ENCODE measurements around the gene SOX6. TPM values are rescaled to one million over a fixed set of nuclear protein-coding genes. Genes with fewer than 3 reads are reported as not detected.

Gene SOX6
- total and polyA plus RNA-seq, 2 of the 13 experiments (the other 11 are each of a cell fraction or from before 2014, with no cell fraction given), result 2.6 to 11.2 TPM

DNA sequence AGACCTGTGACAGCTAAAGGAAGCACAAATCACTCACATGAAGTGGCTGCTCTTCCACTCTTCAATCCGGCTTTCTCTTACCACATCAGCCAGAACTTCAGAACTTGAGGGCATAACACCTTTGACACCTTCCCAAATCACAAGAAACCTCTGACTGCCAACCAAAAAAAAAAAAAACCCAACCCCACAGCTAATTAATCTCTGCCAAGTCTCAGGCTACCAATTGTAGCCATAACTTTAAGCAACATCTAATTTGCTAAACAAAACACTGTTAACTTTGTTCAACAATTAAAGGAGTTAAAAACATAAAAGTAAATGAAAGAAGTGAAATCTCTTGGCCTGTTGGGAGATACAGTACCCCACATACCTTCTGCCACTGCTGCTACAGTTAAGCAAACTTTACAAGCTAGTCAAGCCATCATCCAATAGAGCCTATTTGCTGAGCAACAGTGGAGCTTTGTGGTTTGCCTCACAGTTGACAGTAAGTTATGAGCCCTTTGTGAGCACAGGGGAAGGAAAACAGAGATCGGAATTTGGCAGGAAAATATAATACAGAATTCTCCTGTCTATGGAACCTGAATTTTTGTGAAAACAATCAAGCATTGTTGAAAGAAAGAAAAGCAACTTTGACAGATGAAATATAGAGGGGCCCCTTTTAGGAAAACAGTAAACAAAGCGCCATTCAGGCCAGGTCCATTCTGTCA, at the start of gene SOX6 (continued):
- TF ChIP-seq, protein P1, sequence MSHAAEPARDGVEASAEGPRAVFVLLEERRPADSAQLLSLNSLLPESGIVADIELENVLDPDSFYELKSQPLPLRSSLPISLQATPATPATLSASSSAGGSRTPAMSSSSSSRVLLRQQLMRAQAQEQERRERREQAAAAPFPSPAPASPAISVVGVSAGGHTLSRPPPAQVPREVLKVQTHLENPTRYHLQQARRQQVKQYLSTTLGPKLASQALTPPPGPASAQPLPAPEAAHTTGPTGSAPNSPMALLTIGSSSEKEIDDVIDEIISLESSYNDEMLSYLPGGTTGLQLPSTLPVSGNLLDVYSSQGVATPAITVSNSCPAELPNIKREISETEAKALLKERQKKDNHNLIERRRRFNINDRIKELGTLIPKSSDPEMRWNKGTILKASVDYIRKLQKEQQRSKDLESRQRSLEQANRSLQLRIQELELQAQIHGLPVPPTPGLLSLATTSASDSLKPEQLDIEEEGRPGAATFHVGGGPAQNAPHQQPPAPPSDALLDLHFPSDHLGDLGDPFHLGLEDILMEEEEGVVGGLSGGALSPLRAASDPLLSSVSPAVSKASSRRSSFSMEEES (CRISPR knock-in tag; IDR thresholded peaks at IDR 0.05), result no peak
- TF ChIP-seq ZFP62 (CRISPR knock-in tag; IDR thresholded peaks at IDR 0.05) (no peak), KMT2B (CRISPR knock-in tag; IDR thresholded peaks at IDR 0.05) (no peak), HES4 (CRISPR knock-in tag; IDR thresholded peaks at IDR 0.05; ENCODE audit: borderline replicate concordance) (no peak), U2AF1 (optimal IDR thresholded peaks at IDR 0.05; ENCODE audit: low read depth, low read length) (no peak), SP4 (CRISPR knock-in tag; IDR thresholded peaks at IDR 0.05) (no peak), MLLT10 (CRISPR knock-in tag; IDR thresholded peaks at IDR 0.05) (no peak), KAT2B (IDR thresholded peaks at IDR 0.05; ENCODE audit: borderline replicate concordance, low read depth, low read length) (no peak), ZNF569 (CRISPR knock-in tag; IDR thresholded peaks at IDR 0.05; ENCODE audit: borderline replicate concordance) (no peak), ZSCAN5A (CRISPR knock-in tag; IDR thresholded peaks at IDR 0.05; ENCODE audit: borderline replicate concordance) (no peak), ZNF597 (CRISPR knock-in tag; IDR thresholded peaks at IDR 0.05) (no peak), ZSCAN31 (CRISPR knock-in tag; IDR thresholded peaks at IDR 0.05; ENCODE audit: low read depth) (no peak), HOXA3 (CRISPR knock-in tag; IDR thresholded peaks at IDR 0.05) (no peak), ZNF264 (CRISPR knock-in tag; IDR thresholded peaks at IDR 0.05) (no peak), CHD2 (IDR thresholded peaks at IDR 0.05; ENCODE audit: low read depth, low read length) (no peak), NR1H2 (CRISPR knock-in tag; IDR thresholded peaks at IDR 0.05; ENCODE audit: borderline replicate concordance, low read depth) (no peak)
- TF ChIP-seq, protein P2, sequence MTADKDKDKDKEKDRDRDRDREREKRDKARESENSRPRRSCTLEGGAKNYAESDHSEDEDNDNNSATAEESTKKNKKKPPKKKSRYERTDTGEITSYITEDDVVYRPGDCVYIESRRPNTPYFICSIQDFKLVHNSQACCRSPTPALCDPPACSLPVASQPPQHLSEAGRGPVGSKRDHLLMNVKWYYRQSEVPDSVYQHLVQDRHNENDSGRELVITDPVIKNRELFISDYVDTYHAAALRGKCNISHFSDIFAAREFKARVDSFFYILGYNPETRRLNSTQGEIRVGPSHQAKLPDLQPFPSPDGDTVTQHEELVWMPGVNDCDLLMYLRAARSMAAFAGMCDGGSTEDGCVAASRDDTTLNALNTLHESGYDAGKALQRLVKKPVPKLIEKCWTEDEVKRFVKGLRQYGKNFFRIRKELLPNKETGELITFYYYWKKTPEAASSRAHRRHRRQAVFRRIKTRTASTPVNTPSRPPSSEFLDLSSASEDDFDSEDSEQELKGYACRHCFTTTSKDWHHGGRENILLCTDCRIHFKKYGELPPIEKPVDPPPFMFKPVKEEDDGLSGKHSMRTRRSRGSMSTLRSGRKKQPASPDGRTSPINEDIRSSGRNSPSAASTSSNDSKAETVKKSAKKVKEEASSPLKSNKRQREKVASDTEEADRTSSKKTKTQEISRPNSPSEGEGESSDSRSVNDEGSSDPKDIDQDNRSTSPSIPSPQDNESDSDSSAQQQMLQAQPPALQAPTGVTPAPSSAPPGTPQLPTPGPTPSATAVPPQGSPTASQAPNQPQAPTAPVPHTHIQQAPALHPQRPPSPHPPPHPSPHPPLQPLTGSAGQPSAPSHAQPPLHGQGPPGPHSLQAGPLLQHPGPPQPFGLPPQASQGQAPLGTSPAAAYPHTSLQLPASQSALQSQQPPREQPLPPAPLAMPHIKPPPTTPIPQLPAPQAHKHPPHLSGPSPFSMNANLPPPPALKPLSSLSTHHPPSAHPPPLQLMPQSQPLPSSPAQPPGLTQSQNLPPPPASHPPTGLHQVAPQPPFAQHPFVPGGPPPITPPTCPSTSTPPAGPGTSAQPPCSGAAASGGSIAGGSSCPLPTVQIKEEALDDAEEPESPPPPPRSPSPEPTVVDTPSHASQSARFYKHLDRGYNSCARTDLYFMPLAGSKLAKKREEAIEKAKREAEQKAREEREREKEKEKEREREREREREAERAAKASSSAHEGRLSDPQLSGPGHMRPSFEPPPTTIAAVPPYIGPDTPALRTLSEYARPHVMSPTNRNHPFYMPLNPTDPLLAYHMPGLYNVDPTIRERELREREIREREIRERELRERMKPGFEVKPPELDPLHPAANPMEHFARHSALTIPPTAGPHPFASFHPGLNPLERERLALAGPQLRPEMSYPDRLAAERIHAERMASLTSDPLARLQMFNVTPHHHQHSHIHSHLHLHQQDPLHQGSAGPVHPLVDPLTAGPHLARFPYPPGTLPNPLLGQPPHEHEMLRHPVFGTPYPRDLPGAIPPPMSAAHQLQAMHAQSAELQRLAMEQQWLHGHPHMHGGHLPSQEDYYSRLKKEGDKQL (CRISPR knock-in tag; IDR thresholded peaks at IDR 0.05; ENCODE audit: low read depth), result no peak
- TF ChIP-seq, protein P3, sequence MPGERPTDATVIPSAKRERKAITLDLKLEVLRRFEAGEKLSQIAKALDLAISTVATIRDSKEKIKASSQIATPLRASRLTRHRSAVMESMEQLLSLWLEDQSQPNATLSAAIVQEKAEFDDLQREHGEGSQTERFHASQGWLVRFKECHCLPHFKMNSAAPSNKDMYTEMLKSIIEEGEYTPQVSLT (CRISPR knock-in tag; IDR thresholded peaks at IDR 0.05; ENCODE audit: borderline replicate concordance, low read depth), result no peak
